ENCODE measurements around the gene MGAT3. TPM values are rescaled to one million over a fixed set of nuclear protein-coding genes. Genes with fewer than 3 reads are reported as not detected.
A peak's percentile ranks its signal among the peaks of the same experiment; 100 is the strongest.

The MGAT3 gene
- total RNA-seq, 1 donor from 2014 or later = 3.2 TPM

GRCh38 chr22:39448205-39449054 is 8.4 kb upstream of the MGAT3 start:
- Histone ChIP-seq H3K4me1 (peaks cover 8% of the 10 kb centered on the region), H3K27ac (replicated peaks) (no peak overlapping the region), H3K9me3 (replicated peaks) (no peaks in the 10 kb centered on the region), H3K36me3 (no peaks in the 10 kb centered on the region), H3K27me3 (ENCODE audit: low read depth) (peaks cover 17% of the 10 kb centered on the region), H3K4me3 (no peak overlapping the region)
- intact Hi-C loops (cut with micrococcal nuclease) = no loop called here
- no peak for DNase-seq
- TF ChIP-seq CTCF (IDR thresholded peaks at IDR 0.05; ENCODE audit: borderline replicate concordance) = no peak

DNA sequence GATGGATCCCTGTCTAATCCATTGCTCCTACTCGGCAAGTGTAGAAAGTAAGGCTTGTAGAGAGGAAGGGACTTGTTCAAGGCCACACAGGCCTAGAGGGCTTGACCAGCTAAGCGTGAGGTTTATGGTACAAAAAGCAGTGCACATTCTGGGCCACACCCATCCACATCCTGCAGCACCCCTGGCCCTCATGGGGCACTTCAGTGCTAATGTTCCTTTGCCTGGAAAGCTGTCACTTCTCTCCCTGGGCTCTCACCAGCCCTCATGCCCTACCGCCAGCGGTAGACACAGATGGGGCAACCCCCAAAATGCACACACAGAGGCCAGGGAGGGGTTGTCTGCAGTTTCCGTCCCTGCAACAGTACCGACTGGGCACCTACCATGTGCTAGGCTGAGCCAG is 7.1 kb upstream of the MGAT3 start:
- Histone ChIP-seq H3K27ac (replicated peaks) (no peak overlapping the region), H3K36me3 (no peaks in the 10 kb centered on the region), H3K4me1 (peaks cover 8% of the 10 kb centered on the region), H3K27me3 (ENCODE audit: low read depth) (peaks cover 8% of the 10 kb centered on the region), H3K9me3 (replicated peaks) (no peaks in the 10 kb centered on the region), H3K4me3 (no peak overlapping the region)
- DNase-seq = no peak
- TF ChIP-seq CTCF (IDR thresholded peaks at IDR 0.05; ENCODE audit: borderline replicate concordance) = no peak
- intact Hi-C loops (cut with micrococcal nuclease) = no loop called here

DNA sequence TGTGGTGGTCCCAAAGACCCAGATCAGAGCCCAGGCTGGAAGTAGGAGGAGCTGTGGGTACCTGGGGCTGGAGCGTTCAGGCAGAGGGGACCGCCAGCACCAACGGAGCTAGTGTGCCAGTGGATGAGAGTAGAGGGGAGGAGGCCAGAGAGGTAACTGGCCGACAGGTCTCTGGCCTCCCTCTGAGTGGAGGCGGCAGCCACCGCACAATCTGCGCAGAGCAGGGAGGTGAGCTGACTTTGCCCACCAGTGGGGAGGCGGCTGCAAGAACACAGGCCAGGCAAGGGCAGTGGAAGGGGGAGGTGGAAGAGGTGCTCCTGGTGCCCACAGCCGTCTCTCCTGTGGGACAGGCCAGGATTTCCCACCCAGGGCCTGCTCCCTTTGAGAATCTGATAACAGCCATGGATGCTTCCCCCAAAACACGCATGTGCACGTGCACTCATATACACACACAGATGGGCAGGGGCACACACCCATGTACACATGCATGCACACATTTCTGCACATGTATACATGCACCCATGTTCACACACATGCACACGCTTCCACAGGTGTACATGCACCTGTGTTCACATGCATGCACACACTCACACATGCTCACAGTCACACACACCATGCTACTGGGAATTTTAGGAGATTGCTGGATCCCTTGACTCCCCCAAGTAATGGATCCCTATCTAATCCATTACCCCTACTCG is 6.4 kb upstream of the MGAT3 start:
- intact Hi-C loops (cut with micrococcal nuclease) = no loop called here
- TF ChIP-seq CTCF (IDR thresholded peaks at IDR 0.05; ENCODE audit: borderline replicate concordance) = no peak
- Histone ChIP-seq H3K36me3 (no peaks in the 10 kb centered on the region), H3K4me1 (peaks cover 8% of the 10 kb centered on the region), H3K27ac (replicated peaks) (no peak overlapping the region), H3K4me3 (no peak overlapping the region), H3K9me3 (replicated peaks) (no peaks in the 10 kb centered on the region), H3K27me3 (ENCODE audit: low read depth) (peaks cover 4% of the 10 kb centered on the region)
- DNase-seq = no peak

- no peaks in the 10 kb centered on the region for H3K36me3 ChIP-seq
- intact Hi-C loops (cut with micrococcal nuclease) = no loop called here
- H3K9me3 ChIP-seq (replicated peaks) = no peaks in the 10 kb centered on the region
- peaks cover 14% of the 10 kb centered on the region for H3K27me3 ChIP-seq (ENCODE audit: low read depth)
- no peak for DNase-seq
- peak overlapping the region; percentile 19 for H3K27ac ChIP-seq (replicated peaks)
- peaks cover 9% of the 10 kb centered on the region for H3K4me1 ChIP-seq
- no peak for TF ChIP-seq CTCF (IDR thresholded peaks at IDR 0.05; ENCODE audit: borderline replicate concordance)
- no peak overlapping the region for H3K4me3 ChIP-seq
Measured at GRCh38 chr22:39452740-39453040, 4.1 kb upstream of the MGAT3 start.

DNA sequence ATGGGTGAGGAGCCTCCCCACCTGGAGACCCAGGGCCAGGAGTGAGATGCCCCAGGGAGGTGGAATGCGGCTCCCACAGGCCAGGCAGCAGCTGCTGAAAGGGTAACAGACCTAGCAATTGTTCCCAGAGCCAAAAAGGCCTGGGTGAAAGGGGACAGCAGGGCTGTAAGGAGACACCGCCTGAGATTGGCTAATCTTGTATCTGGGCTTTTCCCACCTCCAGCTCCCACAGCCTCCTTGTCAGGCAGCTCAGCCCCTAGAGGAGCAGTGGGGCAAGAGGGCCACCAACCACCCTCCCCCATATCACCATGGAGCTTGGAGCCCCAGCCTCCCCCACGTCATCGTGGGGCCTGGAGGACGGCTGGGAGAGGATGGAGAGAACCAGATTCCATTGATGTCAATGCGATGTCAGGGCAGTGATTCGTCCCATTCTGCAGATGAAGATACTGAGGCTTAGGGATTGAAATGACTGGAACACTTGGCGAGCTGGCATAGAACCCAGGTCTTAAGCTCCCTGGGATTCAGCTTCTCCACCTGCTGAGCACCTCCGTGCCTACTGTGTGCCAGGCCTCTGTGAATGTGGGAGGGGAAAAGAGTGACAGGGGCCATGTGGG is 2.9 kb upstream of the MGAT3 start:
- TF ChIP-seq CTCF (IDR thresholded peaks at IDR 0.05; ENCODE audit: borderline replicate concordance) = no peak

More for the DNA sequence above, 2.9 kb upstream of the MGAT3 start:
- Histone ChIP-seq H3K27ac (replicated peaks) (no peak overlapping the region), H3K4me3 (no peak overlapping the region), H3K9me3 (replicated peaks) (no peaks in the 10 kb centered on the region), H3K27me3 (ENCODE audit: low read depth) (peaks cover 21% of the 10 kb centered on the region), H3K4me1 (peaks cover 19% of the 10 kb centered on the region), H3K36me3 (no peaks in the 10 kb centered on the region)
- intact Hi-C loops (cut with micrococcal nuclease) = no loop called here
- DNase-seq = no peak

Data from left ventricle myocardium inferior (tissue), 1 donor.